HG02588 (cell line): ENCODE data around the gene KRT16.
"Not testable (repeated sequence)": the region's sequence is repeated elsewhere in the genome, so short reads cannot be mapped to it uniquely, and the experiment has no call there.

ENCODE experiments used
- ATAC-seq: cut with Tn5 transposase; IDR thresholded peaks from one replicate; pipeline ENCODE4 v1.9.1; 2021; ENCODE audit warnings: mild to moderate bottlenecking, moderate library complexity; ENCODE audit not compliant: unreplicated experiment

KRT16 gene

GRCh38 chr17:41647940-41648410 is 35.4 kb upstream of the KRT16 start:
- ATAC-seq: no peak

DNA sequence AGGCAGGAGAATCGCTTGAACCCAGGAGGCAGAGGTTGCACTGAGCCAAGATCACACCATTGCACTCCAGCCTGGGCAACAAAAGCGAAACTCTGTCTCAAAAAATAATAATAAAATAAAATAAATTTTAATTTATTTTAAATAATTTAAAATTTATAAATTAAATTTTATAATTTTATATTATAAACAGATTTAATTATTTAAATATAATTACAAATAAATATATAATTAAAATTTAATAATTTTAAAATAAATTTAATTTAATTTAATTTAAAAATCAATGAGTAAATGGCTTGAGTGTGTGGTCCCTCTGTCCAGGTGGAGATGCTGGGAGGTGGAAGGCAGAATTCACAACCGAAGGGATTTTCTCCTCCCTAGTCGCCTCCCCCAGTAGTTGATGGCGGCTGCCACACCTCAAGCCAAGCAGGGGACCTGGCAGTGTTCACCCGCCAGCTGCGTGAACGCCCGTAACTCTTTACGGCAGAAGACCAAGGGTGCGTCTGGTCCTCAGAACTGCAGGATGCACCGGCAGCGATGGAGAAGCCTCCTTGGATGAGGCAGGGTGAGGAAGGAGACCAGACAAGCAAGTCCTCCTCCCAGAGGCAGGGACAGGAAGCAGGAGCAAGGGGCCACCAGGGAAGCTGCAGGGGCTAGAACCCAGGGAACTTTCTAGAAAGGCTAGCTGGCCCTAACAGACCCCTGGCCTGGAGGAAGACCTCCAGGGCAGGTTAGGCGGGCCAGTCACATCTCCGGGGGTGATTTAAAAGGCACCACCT is 34.7 kb upstream of the KRT16 start:
- ATAC-seq: no peak

DNA sequence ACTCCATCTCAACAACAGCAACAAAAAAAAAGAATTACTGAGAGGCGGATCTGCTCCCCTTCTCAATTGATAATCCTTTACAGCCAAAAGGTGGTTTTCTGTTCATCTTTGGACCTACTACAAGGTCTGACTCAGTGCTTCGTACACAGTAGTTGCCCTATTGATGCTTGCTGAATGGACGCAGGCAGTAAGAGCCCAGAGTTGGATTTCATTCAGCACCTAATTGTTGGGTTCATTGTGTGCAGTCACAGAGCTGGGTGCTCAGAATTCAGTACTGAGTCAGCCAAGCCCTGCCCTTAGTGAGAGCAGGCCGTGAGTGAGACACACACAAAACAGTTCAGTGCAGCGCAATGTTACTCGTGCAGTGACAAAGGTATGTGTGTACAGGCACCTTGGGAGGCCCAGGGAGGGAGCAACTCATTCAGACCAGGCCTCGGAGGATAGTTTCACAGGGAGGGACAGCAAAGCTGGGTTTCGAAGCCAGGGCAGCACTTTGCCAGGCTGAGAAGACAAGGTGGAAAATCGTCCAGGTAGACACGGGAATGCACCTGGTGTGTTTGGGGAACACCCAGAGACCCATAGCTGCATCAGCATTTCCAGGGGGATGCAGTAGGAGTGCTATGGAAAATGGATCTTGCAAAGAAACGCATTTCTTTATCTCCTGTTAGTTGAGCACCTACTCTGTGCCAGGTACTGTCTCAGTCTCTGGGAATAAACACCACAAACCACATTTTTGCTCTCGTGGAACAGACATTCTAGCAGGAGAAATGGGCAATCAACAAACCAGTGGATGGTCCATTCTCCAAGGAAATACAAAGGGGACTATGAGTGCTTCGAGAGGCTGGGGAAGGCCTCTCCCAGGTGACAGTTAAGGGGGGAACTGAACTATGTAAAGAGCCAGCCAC is 29.9 kb upstream of the KRT16 start:
- no peak for ATAC-seq

GRCh38 chr17:41640596-41640995 is 28.0 kb upstream of the KRT16 start:
- not testable (repeated sequence) for ATAC-seq

GRCh38 chr17:41639492-41640473 is 27.2 kb upstream of the KRT16 start:
- no peak for ATAC-seq

DNA sequence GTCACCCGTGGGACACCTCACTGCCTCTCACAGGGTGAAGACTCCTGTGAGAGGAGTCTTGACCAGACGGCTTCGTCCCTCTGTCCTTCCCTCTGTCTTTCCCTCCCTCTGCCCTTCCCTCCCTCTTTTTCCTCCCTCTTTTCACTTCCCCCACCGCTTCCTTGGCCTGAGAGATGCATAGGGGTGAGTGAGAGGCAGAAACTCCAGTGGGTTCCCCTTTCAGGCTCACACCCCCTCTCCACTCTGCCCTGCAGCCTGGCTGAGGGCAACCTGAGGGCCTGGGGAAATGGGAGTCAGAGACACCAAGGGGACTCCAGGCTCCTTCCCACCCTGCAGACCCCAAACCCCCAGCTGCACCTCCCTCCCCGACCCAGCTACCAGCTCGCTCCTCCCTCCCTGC is 26.4 kb upstream of the KRT16 start:
- ATAC-seq: no peak

DNA sequence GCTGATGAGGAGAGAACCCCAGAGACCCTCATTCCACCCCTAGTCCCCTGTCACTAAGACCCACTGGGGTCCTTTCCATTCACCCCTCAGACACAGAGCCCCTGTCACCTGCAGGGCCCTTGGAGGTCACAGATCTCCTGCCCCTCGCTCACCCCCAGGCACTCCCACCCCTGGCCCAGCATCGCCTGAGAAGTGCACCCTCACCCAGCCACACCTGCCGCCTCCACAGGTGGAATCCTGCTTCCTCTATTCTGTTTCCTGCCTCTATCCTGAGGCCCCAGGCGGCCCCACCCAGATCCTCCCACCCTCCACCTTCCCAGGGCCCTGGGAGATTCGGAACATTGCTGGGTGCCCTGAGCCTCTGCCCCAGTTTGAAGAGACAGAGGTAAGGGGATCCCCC is 25.6 kb upstream of the KRT16 start:
- no peak for ATAC-seq

- no peak for ATAC-seq
Measured at GRCh38 chr17:41636652-41637051, 24.1 kb upstream of the KRT16 start.

DNA sequence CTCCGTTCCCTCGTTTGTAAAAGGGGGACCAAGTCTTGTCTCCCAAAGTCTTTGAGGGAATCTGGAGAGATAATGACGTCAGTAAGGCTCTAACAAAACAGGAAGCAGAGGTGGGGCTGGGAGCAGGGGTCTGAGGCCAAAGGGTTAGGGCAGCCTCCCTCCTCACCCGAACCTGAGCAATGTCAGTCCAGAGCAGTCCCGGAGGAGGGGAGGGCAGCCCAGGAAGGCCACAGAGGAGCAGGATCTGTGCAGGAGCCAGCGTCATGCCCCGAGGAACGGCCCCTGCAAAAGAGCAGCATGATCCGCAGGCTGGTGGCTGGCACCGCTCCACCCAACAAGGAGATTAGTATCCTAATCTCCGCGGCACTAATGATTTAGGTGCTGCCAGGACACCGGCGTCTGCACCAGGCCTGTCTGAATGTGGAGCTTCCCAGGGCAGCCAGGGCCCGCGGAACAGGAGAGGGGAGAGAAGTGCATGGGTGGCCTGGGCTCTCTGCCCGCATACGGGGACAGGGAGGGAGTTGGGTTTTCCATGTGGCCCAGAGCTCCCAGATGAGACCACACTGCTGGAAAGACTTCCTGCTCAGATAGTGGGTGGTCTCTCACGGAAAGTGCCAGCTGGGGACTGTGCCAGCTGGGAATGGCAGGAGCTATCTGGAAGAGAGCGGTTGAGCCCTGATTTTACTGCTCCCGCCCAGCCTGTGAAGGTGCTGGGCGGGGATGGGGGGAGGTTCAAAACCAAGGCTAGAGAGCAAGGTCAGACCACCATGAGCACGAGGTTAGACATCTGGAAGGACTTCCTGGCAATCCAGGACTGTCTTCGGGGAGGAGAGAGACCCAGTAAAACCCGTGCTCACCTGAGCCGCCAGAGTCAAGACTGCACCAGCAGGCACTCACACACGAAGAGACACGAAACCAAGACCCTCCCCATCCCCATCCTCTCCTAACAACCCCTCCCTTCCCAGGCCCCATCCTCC is 22.8 kb upstream of the KRT16 start:
- no peak for ATAC-seq

DNA sequence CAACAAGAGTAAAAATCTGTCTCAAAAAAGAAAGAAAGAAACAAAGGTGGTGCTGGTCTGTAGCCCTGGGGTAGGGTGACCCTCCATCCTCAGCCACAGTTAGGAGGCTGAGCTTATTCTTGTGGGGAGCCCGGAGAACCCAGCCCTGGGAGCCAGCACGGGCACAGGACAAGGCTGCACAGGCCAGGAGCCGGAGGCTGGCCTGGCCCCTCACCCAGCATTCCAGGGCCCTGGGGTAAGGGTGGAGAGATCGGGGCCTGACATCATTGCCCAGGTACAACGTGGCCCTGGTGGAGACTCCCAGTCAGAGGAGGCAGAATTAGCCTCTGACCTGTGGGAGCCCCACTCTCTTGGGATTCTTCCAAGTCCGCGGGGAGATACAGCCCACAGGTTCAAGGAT is 22.1 kb upstream of the KRT16 start:
- ATAC-seq: no peak

GRCh38 chr17:41633556-41634199 is 21.1 kb upstream of the KRT16 start:
- no peak for ATAC-seq

- ATAC-seq: no peak
Measured at GRCh38 chr17:41632482-41633105, 20.0 kb upstream of the KRT16 start.

DNA sequence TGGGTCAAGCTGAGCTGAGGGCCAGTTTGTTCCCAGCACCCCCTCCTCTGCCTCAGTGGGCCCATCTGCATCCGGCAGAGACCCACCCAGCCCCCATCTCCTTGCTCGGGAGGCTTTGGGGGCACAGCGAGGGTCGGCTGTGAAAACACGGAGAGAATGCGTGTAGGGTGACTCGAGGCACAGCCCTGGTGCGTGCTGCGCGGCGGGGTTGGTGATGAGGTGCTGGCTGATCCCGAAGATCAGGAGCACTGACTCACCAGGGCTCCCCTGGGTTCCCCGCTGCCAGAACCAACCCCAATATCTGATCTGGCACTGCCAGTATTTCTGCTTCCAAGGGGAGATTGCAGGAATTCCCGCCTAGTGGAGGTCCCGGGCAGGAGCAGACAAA is 19.3 kb upstream of the KRT16 start:
- no peak for ATAC-seq

- ATAC-seq: no peak
Measured at GRCh38 chr17:41631025-41631897, 18.7 kb upstream of the KRT16 start.

- ATAC-seq: no peak
Measured at GRCh38 chr17:41629826-41630670, 17.5 kb upstream of the KRT16 start.

- no peak for ATAC-seq
Measured at GRCh38 chr17:41629316-41629715, 16.7 kb upstream of the KRT16 start.
